HL-60/S4 treated with phorbol 12-myristate 13-acetate at 8.2 ng/mL for 4 days and 3 days (cell line): ENCODE measurements around the gene NUP37.
"Not testable (repeated sequence)": the region's sequence is repeated elsewhere in the genome, so short reads cannot be mapped to it uniquely, and the experiment has no call there.

ENCODE experiments used
- in situ Hi-C: fragments of 300-500 bp; cut with MboI; formaldehyde crosslinking; loops from 2 replicates; pipeline ENCODE4 v1.15.0; 2022; ENCODE audit warnings: low sequenced_read_pairs

The NUP37 gene, protein sequence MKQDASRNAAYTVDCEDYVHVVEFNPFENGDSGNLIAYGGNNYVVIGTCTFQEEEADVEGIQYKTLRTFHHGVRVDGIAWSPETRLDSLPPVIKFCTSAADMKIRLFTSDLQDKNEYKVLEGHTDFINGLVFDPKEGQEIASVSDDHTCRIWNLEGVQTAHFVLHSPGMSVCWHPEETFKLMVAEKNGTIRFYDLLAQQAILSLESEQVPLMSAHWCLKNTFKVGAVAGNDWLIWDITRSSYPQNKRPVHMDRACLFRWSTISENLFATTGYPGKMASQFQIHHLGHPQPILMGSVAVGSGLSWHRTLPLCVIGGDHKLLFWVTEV

GRCh38 chr12:102119674-102120563 lies at the start of gene NUP37, which contains the start of gene PARPBP:
TSS of gene NUP37 (minus strand) at chr12:102120114. CDS start at chr12:102118518, 1,596 bp downstream.
TSS of gene PARPBP (plus strand) at chr12:102120183. CDS start at chr12:102123889, 3,706 bp downstream.
- in situ Hi-C loops: no loop called here

GRCh38 chr12:102167821-102168604 lies 48.1 kb upstream of the NUP37 start:
- in situ Hi-C loops: no loop called here

GRCh38 chr12:102163383-102163782 lies 43.5 kb upstream of the NUP37 start:
- in situ Hi-C loops: no loop called here

GRCh38 chr12:102155206-102155605 lies 35.3 kb upstream of the NUP37 start:
- in situ Hi-C loops: not testable (repeated sequence)

- in situ Hi-C loops: not testable (repeated sequence)
Observed at GRCh38 chr12:102147062-102147587, 27.2 kb upstream of the NUP37 start.

DNA sequence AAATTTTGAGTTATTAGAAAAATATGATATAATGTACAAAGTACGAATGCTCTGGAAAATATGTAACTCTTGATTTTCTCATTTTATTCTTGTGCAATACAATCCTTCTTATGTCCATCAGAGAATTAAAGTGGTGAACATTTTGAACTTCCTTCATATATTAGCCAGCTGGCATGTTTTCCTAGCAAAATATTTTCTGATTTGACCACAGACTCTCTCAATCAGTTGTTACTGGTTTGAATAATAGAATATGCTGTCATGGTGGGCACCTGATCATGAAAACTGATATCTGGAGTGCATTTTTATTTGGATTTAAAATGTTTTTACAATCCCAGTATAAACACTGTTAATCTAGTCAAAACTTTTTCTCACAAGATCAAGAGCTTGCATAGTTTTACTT lies 24.3 kb upstream of the NUP37 start:
- in situ Hi-C loops: no loop called here

DNA sequence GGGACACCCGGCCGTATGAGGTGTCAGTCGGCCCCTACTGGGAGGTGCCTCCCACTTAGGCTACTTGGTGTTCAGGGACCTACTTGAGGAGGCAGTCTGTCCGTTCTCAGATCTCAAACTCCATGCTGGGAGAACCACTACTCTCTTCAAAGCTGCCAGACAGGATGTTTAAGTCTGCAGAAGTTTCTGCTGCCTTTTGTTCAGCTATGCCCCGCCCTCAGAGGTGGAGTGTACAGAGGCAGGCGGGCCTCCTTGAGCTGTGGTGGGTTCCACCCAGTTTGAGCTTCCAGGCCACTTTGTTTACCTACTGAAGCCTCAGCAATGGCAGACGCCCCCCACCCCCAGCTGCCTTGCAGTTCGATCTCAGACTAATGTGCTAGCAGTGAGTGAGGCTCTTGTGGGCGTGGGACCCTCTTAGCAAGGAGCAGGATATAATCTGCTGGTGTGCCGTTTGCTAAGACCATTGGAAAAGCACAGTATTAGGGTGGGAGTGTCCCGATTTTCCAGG lies 23.0 kb upstream of the NUP37 start:
- in situ Hi-C loops: not testable (repeated sequence)

GRCh38 chr12:102137619-102138018 lies 17.7 kb upstream of the NUP37 start:
- in situ Hi-C loops: not testable (repeated sequence)

DNA sequence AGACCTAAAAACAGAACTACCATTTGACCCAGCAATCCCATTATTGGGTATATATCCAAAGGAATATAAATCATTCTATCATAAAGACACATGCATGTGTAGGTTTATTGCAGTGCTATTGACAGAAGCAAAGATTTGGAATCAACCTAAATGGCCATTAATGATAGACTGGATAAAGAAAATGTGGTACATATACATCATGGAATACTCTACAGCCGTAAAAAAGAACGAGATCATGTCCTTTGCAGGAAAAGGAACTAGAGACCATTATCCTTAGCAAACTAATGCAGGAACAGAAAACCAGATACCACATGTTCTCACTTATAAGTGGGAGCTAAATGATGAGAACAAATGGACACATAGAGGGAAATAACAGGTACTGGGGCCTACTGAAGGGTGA lies 11.5 kb upstream of the NUP37 start:
- in situ Hi-C loops: not testable (repeated sequence)

- in situ Hi-C loops: not testable (repeated sequence)
Observed at GRCh38 chr12:102130720-102131119, 10.8 kb upstream of the NUP37 start.

DNA sequence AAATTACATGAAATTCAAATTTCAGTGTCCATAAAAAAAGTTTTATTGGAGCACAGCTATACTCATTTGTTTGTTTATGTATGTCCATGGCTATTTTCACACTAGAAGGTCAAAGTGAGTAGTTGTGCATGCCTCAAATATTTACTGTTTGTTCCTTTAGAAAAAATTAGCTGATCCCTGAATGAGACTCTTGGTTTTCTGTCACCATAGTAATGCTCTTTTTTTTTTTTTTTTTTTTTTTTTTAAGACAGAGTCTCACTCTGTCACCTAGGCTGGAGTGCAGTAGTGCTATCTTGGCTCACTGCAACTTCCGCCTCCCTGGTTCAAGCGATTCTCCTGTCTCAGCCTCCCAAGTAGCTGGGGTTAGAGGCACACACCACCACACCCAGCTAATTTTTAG lies 1.4 kb upstream of the NUP37 start:
- in situ Hi-C loops: not testable (repeated sequence)

- in situ Hi-C loops: no loop called here
Observed at GRCh38 chr12:102120886-102121285, 972 bp upstream of the NUP37 start.

DNA sequence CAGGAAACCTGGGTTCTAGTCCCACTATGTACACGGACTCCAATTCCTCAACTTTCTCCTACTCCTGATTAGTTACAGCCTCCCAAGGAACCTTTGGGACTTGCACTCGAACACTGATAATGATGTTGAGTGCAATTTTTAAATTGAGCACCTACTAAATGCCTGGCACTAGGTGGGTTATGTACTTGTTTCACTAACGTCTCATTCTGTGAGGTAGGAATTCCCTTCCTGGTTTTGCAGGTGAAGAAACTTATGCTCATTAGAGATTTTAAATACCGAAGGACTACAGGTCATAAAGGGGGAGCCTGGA lies 605 bp upstream of the NUP37 start:
- in situ Hi-C loops: no loop called here

DNA sequence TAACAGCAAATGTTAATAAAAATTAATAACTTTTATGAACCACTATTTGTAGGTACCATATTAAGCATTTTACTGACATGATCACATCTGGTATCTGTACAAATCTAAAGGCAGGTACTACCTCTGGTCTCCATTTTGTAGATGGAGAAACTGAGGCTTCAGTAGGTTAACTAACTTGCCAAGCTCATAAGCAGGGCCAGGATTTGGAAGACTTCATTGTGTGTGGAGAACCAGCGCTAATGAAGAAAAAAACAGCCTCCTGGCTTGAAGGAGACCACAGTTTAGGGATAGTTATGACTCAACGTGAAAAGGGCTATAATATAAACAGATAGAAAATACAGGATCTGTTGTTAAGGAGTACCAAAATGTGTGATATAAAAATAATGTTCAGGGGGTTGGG lies 1.0 kb downstream of the NUP37 start:
- in situ Hi-C loops: no loop called here

DNA sequence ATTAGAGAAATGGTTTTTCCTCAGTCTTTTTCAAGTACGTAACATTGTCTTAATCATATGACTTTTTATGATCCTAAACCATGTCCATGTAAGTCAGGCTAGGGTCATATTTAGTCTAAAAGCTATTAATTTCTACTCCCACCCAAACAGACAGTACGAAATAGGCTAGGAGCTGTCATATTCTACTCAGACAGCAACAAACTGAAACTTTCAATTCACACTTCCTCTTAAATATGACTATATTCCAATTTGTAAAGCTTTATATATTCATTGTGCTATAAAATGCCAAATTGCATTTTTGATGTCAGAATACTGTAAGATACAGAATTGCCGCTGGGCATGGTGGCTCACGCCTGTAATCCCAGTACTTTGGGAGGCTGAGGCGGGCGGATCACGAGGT lies 3.5 kb downstream of the NUP37 start:
- in situ Hi-C loops: no loop called here

DNA sequence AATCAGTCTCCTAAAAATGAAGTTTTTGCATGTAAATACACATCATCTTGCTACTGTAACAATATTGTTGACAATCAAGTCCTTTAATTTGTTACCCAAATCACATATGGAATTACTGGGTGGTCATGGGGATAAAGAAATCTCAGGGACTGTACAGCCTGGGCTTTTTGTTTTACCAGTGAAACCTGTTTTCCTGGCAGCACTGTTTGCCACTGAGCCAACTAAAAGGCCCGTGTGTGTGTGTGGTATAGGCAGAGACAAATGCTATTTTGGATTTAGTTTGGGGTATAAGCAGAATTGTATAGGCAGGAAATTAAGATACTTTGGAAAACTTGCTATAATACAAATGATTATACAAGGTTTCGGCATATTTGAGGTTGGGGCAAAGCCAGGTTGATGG lies 5.7 kb downstream of the NUP37 start:
- in situ Hi-C loops: no loop called here

DNA sequence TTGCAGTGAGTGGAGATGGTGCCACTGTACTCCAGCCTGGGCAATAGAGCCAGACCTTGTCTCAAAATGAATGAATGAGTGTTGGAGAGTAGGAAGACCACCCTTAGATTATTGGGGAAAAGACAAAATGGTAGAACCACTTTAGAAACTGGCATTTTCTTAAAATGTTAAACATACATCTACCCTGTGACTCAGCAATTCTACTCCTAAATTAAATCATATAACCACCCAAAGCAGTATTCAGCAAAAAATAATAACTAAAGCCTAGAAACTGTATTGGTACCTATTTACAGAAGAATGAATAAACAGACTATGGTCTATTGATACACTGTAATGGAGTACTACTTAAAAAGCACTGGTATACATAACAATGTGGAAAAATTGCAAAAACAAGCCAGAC lies 9.1 kb downstream of the NUP37 start:
- in situ Hi-C loops: no loop called here

- in situ Hi-C loops: no loop called here
Observed at GRCh38 chr12:102107970-102108369, 11.9 kb downstream of the NUP37 start.

- in situ Hi-C loops: no loop called here
Observed at GRCh38 chr12:102106905-102107304, 13.0 kb downstream of the NUP37 start.

- in situ Hi-C loops: no loop called here
Observed at GRCh38 chr12:102096855-102097254, 23.1 kb downstream of the NUP37 start.
